Ishikawa (cell line): ENCODE data around the gene SAE1.

Experiments
- CEBPB ChIP-seq: IDR thresholded peaks from 2 replicates; pipeline ENCODE4 v1.6.1; 2012
- CREB1 ChIP-seq: IDR thresholded peaks from 2 replicates; pipeline ENCODE4 v1.6.1; 2012; ENCODE audit warnings: low read depth
- EGR1 ChIP-seq: IDR thresholded peaks from 2 replicates; pipeline ENCODE4 v1.6.1; 2012
- EP300 ChIP-seq: IDR thresholded peaks from 2 replicates; pipeline ENCODE4 v1.6.1; 2012; ENCODE audit warnings: borderline replicate concordance
- FOXM1 ChIP-seq: IDR thresholded peaks from 2 replicates; pipeline ENCODE4 v1.6.1; 2012; ENCODE audit warnings: low read depth, borderline replicate concordance
- NFIC ChIP-seq: IDR thresholded peaks from 2 replicates; pipeline ENCODE4 v1.6.1; 2012
- RAD21 ChIP-seq: IDR thresholded peaks from 2 replicates; pipeline ENCODE4 v1.6.1; 2012; ENCODE audit warnings: low read depth
- TAF1 ChIP-seq: IDR thresholded peaks from 2 replicates; pipeline ENCODE4 v1.6.1; 2012; ENCODE audit warnings: low read depth, mild to moderate bottlenecking
- TCF12 ChIP-seq: IDR thresholded peaks from 2 replicates; pipeline ENCODE4 v1.6.1; 2012; ENCODE audit warnings: low read depth
- TEAD4 ChIP-seq: IDR thresholded peaks from 2 replicates; pipeline ENCODE4 v1.6.1; 2012
- YY1 ChIP-seq: IDR thresholded peaks from 2 replicates; pipeline ENCODE4 v1.6.1; 2012; ENCODE audit warnings: low read depth
- ZBTB7A ChIP-seq: IDR thresholded peaks from 2 replicates; pipeline ENCODE4 v1.6.1; 2012; ENCODE audit warnings: low read depth
- TF ChIP-seq, protein P1 (sequence below): IDR thresholded peaks from 2 replicates; pipeline ENCODE4 v1.6.1; 2012; ENCODE audit warnings: low read depth, mild to moderate bottlenecking
- TF ChIP-seq, protein P2 (sequence below): IDR thresholded peaks from 2 replicates; pipeline ENCODE4 v1.6.1; 2012
- TF ChIP-seq, protein P3 (sequence below): IDR thresholded peaks from 2 replicates; pipeline ENCODE4 v1.6.1; 2012

Gene SAE1

DNA sequence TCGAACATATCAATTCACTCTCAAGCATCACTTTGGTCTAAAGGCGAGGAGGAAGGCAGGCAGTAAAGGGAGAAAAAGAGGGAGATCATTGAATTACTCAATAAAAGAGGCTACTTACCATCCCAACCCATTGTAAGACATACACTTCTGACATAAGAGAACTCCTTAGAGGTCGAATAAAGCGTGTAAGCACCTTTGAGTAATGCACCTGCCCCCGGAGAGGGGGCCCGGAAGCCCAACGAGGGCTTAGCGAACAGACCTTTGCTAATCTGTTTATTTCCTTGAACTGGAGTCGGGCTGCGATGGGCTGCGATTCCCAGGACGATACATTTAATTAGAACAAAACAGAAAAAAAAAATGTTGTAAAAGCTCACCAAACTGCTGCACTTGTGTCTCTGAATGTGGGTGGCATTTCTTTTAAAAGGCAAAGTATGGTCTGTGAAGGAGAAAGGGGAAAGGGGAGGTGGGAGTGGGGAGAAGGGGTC is 20.1 kb upstream of the SAE1 start:
- TF ChIP-seq TCF12 (no peak), YY1 (no peak), TAF1 (no peak), EP300 (no peak), ZBTB7A (no peak), TEAD4 (no peak), CEBPB (no peak), CREB1 (no peak), FOXM1 (no peak), RAD21 (no peak), EGR1 (no peak), NFIC (no peak)
- TF ChIP-seq, protein P1, sequence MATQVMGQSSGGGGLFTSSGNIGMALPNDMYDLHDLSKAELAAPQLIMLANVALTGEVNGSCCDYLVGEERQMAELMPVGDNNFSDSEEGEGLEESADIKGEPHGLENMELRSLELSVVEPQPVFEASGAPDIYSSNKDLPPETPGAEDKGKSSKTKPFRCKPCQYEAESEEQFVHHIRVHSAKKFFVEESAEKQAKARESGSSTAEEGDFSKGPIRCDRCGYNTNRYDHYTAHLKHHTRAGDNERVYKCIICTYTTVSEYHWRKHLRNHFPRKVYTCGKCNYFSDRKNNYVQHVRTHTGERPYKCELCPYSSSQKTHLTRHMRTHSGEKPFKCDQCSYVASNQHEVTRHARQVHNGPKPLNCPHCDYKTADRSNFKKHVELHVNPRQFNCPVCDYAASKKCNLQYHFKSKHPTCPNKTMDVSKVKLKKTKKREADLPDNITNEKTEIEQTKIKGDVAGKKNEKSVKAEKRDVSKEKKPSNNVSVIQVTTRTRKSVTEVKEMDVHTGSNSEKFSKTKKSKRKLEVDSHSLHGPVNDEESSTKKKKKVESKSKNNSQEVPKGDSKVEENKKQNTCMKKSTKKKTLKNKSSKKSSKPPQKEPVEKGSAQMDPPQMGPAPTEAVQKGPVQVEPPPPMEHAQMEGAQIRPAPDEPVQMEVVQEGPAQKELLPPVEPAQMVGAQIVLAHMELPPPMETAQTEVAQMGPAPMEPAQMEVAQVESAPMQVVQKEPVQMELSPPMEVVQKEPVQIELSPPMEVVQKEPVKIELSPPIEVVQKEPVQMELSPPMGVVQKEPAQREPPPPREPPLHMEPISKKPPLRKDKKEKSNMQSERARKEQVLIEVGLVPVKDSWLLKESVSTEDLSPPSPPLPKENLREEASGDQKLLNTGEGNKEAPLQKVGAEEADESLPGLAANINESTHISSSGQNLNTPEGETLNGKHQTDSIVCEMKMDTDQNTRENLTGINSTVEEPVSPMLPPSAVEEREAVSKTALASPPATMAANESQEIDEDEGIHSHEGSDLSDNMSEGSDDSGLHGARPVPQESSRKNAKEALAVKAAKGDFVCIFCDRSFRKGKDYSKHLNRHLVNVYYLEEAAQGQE = no peak
- TF ChIP-seq, protein P2, sequence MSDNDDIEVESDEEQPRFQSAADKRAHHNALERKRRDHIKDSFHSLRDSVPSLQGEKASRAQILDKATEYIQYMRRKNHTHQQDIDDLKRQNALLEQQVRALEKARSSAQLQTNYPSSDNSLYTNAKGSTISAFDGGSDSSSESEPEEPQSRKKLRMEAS = no peak
- TF ChIP-seq, protein P3, sequence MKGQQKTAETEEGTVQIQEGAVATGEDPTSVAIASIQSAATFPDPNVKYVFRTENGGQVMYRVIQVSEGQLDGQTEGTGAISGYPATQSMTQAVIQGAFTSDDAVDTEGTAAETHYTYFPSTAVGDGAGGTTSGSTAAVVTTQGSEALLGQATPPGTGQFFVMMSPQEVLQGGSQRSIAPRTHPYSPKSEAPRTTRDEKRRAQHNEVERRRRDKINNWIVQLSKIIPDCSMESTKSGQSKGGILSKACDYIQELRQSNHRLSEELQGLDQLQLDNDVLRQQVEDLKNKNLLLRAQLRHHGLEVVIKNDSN = no peak

DNA sequence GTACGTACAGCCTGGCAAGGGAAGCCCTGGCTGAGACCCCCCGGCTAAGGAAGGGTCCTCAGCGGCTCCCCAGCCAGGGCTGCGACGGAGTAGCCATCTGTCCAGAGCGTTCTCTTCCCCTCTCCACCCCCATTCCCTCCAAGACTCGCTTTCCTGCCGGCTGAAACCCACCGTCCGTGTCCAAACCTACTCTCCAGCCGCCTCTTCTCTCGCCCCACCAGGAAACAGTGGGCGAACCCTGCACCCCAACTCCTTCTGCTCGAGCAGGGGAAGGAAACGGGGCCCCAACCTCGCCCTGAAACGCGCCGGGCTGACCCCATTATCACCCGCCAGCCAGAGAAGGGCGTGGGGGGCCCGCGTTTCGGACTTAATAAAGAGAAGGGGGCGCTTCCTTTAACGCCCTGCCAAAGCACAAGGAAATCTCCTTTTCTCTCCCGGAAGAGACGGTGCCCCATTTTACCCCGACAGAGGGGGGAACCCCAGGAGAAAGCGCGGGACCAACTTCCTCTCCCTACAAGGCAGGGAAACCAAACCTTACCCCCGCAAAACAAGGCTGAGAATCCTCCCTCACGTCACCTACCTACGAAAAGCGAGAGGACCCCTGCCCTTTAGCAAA is 19.5 kb upstream of the SAE1 start:
- no peak for TF ChIP-seq TEAD4
- no peak for TF ChIP-seq ZBTB7A
- TF ChIP-seq TCF12 = no peak
- TF ChIP-seq, protein P2 = no peak
- no peak for TF ChIP-seq TAF1
- TF ChIP-seq, protein P1 = no peak

DNA sequence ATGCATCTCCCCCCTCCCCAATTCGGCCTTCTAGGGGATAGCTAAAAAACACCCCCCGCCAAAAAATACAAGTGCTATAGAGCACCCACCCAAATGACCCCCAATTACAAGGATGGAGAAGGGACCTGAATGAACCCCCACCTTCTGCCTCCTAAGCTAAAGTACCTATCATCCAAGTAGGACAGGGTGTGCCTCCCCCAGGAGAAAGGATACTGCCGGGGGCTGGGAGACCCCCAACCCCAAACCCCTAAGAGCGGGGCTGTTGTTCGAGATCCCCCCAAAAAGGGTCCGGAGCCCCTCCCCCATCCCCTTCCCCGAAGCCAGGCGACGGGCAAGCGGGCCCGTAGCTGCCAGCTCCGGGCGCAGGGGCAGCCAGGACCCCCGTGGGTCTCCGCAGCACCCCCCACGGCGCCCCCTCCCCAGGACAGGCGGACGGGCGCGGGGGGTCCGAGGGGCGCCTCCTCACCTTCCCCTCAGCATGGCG is 18.9 kb upstream of the SAE1 start:
- TF ChIP-seq, protein P1 = no peak
- peak; percentile 94; the same call in 1 of the 2 replicates for TF ChIP-seq ZBTB7A

DNA sequence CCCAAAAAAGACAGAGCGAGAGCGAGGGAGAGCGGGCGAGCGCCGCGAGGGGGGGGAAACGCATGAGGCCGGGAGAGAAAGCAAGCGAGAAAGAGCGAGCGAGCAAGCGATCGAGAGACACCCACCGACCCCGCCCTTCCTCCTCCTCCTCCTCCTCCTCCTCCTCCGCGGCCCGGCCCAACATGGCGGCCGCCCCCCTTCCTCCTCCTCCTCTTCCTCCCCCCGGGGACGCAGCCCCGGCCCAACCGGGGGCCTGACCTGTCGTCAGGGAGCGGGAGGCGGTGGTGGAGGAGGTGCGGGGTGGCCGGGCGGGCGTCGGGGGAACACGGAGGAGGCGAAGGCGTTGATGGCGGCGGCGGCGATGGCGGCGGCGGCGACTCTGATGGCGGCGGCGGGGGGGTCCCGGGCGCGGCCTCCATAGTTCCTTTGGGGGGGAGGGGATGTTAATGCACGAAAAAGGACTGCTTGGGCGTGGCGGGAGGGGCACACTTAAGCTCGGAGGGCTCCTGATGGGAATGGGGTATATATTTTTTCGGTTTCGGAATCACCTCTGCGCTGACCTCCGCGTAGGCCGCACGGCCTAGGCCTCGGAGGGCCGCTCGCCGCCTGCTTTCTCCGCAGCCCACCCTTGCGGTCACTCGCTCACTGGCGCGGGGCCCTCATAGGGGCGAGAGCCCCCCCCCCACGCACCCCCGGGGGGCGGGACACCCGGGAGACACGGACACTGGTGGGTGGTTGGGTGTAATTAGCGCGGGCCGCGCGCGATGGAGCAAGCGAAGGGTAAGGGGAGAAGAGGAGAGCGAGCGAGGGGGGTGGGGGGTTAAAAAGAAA is 18.3 kb upstream of the SAE1 start:
- TF ChIP-seq CEBPB (peak; percentile 18; the same call in 1 of the 2 replicates), ZBTB7A (peak; percentile 44), NFIC (0 out of 2 replicates have a peak, but pooled peaks have one; percentile 4), FOXM1 (no peak), TEAD4 (0 out of 2 replicates have a peak, but pooled peaks have one; percentile 22), EP300 (no peak; the same call in 1 of the 2 replicates), TCF12 (no peak), EGR1 (peak; percentile 76), CREB1 (no peak), YY1 (peak; percentile 93), RAD21 (no peak), TAF1 (peak; percentile 70)
- TF ChIP-seq, protein P2 = peak; percentile 42; the same call in 1 of the 2 replicates
- TF ChIP-seq, protein P3 = no peak
- TF ChIP-seq, protein P1 = no peak
